K562 (cell line): ENCODE data around the gene ECE2. TPM values are rescaled to one million over a fixed set of nuclear protein-coding genes. Genes with fewer than 3 reads are reported as not detected.

Experiments used
- ATAC-seq: fragments of 200-7000 bp; cut with Tn5 transposase; 3 replicates; pipeline ENCODE4 v1.9.1; 2020; ENCODE audit warnings: moderate library complexity
- BruUV-seq: library from RNA; stranded (reverse); fragments of 400-500 nt; replicated peaks from 2 replicates; lab custom pipeline; 2021; lab: Mats Ljungman, UMichigan
- CTCF ChIA-PET: fragments of 300-600 bp; formaldehyde crosslinking; extraction: SDS; loops from one replicate; lab custom pipeline; 2021; ENCODE audit warnings: low intra/inter-chr PET ratio; lab: Yijun Ruan, JAX
- POLR2A ChIA-PET: fragments of 300-600, 350-650 bp; sonication (Branson Sonifier 250); formaldehyde crosslinking; extraction: SDS; loops from one replicate; lab custom pipeline; 2021; ENCODE audit warnings: antibody characterized with exemption, inconsistent platforms; lab: Yijun Ruan, JAX
- DNase-seq, 4 experiments: peaks; one replicate each; pipeline versions ENCODE4 v3.0.0 to v3.0.0-alpha.2; 2011 to 2018; ENCODE audit warnings: low spot score in 3 of 4, mixed read lengths in 3 of 4; ENCODE audit errors: extremely low read depth in 1 of 4
- FAIRE-seq: peaks from 2 replicates; lab custom pipeline; 2011; peaks lifted over from hg19 to GRCh38; lab: Jason Lieb, UNC
- H2AFZ ChIP-seq: 2 replicates; pipeline ENCODE4 v1.6.0; 2011; ENCODE audit warnings: low read depth, low read length, control low read depth, inconsistent platforms
- H3K27ac ChIP-seq: fragments of 200-600 bp; 3 replicates; pipeline ENCODE4 v1.8.0; 2011; ENCODE audit warnings: low read depth, mild to moderate bottlenecking, control low read depth, inconsistent platforms, low read length, moderate library complexity, mixed read lengths; ENCODE audit errors: extremely low read depth
- H3K27me3 ChIP-seq, 2 experiments: fragments of 300-600 bp in 1 of 2; 2 replicates in 1 of 2; 3 replicates in 1 of 2; pipeline versions ENCODE4 v1.6.0 to v1.8.0; 2011; ENCODE audit warnings: inconsistent platforms in 2 of 2, low read length in 2 of 2, mild to moderate bottlenecking in 1 of 2, mixed read lengths in 1 of 2, moderate library complexity in 1 of 2; ENCODE audit not compliant: control insufficient read depth in 2 of 2, insufficient read depth in 2 of 2
- H3K36me3 ChIP-seq: fragments of 300-600 bp; 3 replicates; pipeline ENCODE4 v1.8.0; 2011; ENCODE audit warnings: mild to moderate bottlenecking, low read length, inconsistent platforms; ENCODE audit not compliant: control insufficient read depth, insufficient read depth
- H3K4me1 ChIP-seq, 2 experiments: fragments of 200-600 bp in 1 of 2; replicated peaks in 1 of 2; 2 replicates in 1 of 2; 3 replicates in 1 of 2; pipeline versions ENCODE4 v1.5.1 to v1.8.0; 2011; ENCODE audit warnings: inconsistent platforms in 2 of 2, low read length in 2 of 2, mild to moderate bottlenecking in 1 of 2, mixed read lengths in 1 of 2, moderate library complexity in 1 of 2; ENCODE audit not compliant: control insufficient read depth in 2 of 2, insufficient read depth in 2 of 2
- H3K4me2 ChIP-seq: 2 replicates; pipeline ENCODE4 v1.6.1; 2011; ENCODE audit warnings: low read length, control low read depth, inconsistent platforms, mixed read lengths; ENCODE audit not compliant: insufficient read depth
- H3K4me3 ChIP-seq: fragments of 200-600 bp; sonication (generic), shearing (Covaris generic); 2 replicates; pipeline ENCODE4 v1.5.1; 2016; ENCODE audit warnings: control low read depth, inconsistent platforms
- H3K79me2 ChIP-seq: fragments of 200-600 bp; 3 replicates; pipeline ENCODE4 v1.8.0; 2011; ENCODE audit warnings: low read length, inconsistent platforms; ENCODE audit not compliant: control insufficient read depth, insufficient read depth
- H3K9ac ChIP-seq, 2 experiments: 2 replicates each; pipeline versions ENCODE4 v1.6.0 to v1.6.1; 2011; ENCODE audit warnings: low read depth in 2 of 2, low read length in 2 of 2, control low read depth in 1 of 2, inconsistent platforms in 1 of 2, mild to moderate bottlenecking in 1 of 2, mixed read lengths in 1 of 2; ENCODE audit not compliant: insufficient read depth in 1 of 2
- H3K9me1 ChIP-seq: one replicate; pipeline ENCODE4 v1.6.0; 2011; ENCODE audit warnings: inconsistent platforms, mild to moderate bottlenecking, low read length, moderate library complexity; ENCODE audit not compliant: control insufficient read depth, insufficient read depth
- H3K9me3 ChIP-seq: replicated peaks from 2 replicates; pipeline ENCODE4 v1.5.1; 2011; ENCODE audit warnings: low read depth, low read length, inconsistent platforms; ENCODE audit not compliant: control insufficient read depth, insufficient read depth
- H4K20me1 ChIP-seq: replicated peaks from 2 replicates; pipeline ENCODE4 v1.6.1; 2011; ENCODE audit warnings: low read length, inconsistent platforms, mixed read lengths; ENCODE audit not compliant: control insufficient read depth, insufficient read depth
- HIVEP1 ChIP-seq: fragments of 250-450 bp; sonication (Bioruptor Pico); IDR thresholded peaks from 2 replicates; pipeline ENCODE4 v1.4.0; 2020; ENCODE audit warnings: mild to moderate bottlenecking
- MED1 ChIP-seq: sonication (generic); formaldehyde crosslinking; IDR thresholded peaks from 2 replicates; pipeline ENCODE4 v1.8.1; 2023; ENCODE audit warnings: missing genetic modification reagents, borderline replicate concordance
- TBL1XR1 ChIP-seq, 2 experiments: IDR thresholded peaks; 2 replicates each; pipeline ENCODE4 v1.6.1; 2012; ENCODE audit warnings: improper control_type of control experiment in 2 of 2, low read length in 2 of 2, mild to moderate bottlenecking in 1 of 2
- ZNF23 ChIP-seq: fragments of 250-450 bp; sonication (Bioruptor Pico); IDR thresholded peaks from 2 replicates; pipeline ENCODE4 v1.4.0; 2020; ENCODE audit warnings: mild to moderate bottlenecking
- ZNF347 ChIP-seq: fragments of 450-650 bp; formaldehyde crosslinking; IDR thresholded peaks from 2 replicates; pipeline ENCODE4 v1.4.0; 2020; ENCODE audit warnings: low read depth, mild to moderate bottlenecking, moderate library complexity
- ZNF584 ChIP-seq: fragments of 200-800 bp; sonication (Bioruptor generic); IDR thresholded peaks from 2 replicates; pipeline ENCODE4 v1.6.1; 2016; ENCODE audit warnings: low read depth, mild to moderate bottlenecking, missing genetic modification characterization, missing compliant biosample characterization
- WGBS: fragments of 100-300 bp; shearing (Covaris generic); methylation state at CpG from one replicate; pipeline ENCODE4 v1.1.6; 2016; ENCODE audit warnings: low coverage, mixed read lengths; ENCODE audit not compliant: insufficient coverage; ENCODE audit errors: missing lambda C conversion rate; 5-methylcytosine and 5-hydroxymethylcytosine counted together
- in situ Hi-C: fragments of 300-500 bp; cut with MboI; formaldehyde crosslinking; loops from 4 replicates; pipeline ENCODE4 v1.15.0; 2018; ENCODE audit warnings: inconsistent platforms, mixed read lengths
- intact Hi-C: fragments of 100-400 bp; cut with micrococcal nuclease; formaldehyde crosslinking; loops from 2 replicates; pipeline ENCODE4 v1.14.2; 2022
- polyA plus RNA-seq, 8 experiments: library from polyadenylated mRNA; depleted of rRNA in 4 of 8; stranded (reverse) in 5 of 8; unstranded in 3 of 8; fragments of >200 nt; fragmentation: Nextera tagmentation in 2 of 8; fragmentation: Illumina TruSeq in 1 of 8; extraction: Ambion mirVana in 2 of 8; extraction: Trizol in 1 of 8; gene quantifications; 2 replicates each; pipeline versions ENCODE4 v1.2.1 to v1.2.3, GENCODE V29; 2011 to 2014; ENCODE audit warnings: inconsistent platforms in 1 of 8, missing spikeins in 1 of 8
- total RNA-seq, 7 experiments: library from RNA; depleted of rRNA in 6 of 7; stranded (reverse); fragments of >200 nt in 6 of 7; fragmentation: Illumina TruSeq in 2 of 7; extraction: Trizol in 2 of 7; gene quantifications; 2 replicates each; pipeline versions ENCODE4 v1.2.1 to v1.2.3, GENCODE V29; 2011 to 2021; ENCODE audit warnings: low replicate concordance in 1 of 7
- TF ChIP-seq, protein P1 (sequence below), 2 experiments: fragments of 150-350 bp in 1 of 2; IDR thresholded peaks; 2 replicates each; pipeline ENCODE4 v1.6.1; 2012 to 2016; ENCODE audit warnings: low read depth in 2 of 2, low read length in 2 of 2, mild to moderate bottlenecking in 1 of 2, moderate library complexity in 1 of 2
- TF ChIP-seq, protein P2 (sequence below): fragments of 250-450 bp; sonication (Bioruptor Pico); IDR thresholded peaks from 2 replicates; pipeline ENCODE4 v1.4.0; 2020

ECE2 gene
- total and polyA plus RNA-seq, 9 of the 15 experiments (the other 6 are each of a cell fraction or from before 2014, with no cell fraction given): not detected

DNA sequence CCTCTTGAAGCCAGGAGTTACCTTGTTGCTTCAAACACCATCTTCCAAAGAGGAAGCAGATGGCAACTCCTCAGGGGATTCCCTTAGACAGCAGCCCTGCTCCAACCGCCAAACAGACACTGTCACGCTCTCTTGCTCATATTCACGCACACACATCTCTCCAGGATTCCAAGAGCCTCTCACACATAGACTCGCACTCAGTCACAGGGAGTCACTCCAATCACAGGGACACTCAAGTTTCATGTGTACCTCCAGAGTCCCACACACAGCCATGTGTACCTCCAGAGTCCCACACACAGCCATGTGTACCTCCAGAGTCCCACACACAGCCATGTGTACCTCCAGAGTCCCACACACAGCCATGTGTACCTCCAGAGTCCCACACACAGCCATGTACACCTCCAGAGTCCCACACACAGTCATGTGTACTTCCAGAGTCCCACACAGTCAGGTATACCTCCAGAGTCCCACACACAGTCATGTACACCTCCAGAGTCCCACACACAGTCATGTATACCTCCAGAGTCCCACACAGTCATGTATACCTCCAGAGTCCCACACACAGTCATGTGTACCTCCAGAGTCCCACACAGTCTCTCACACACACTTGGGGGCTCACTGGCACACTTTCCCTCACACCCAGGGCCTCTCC, 40.3 kb upstream of the ECE2 start (continued):
- TF ChIP-seq, protein P1, sequence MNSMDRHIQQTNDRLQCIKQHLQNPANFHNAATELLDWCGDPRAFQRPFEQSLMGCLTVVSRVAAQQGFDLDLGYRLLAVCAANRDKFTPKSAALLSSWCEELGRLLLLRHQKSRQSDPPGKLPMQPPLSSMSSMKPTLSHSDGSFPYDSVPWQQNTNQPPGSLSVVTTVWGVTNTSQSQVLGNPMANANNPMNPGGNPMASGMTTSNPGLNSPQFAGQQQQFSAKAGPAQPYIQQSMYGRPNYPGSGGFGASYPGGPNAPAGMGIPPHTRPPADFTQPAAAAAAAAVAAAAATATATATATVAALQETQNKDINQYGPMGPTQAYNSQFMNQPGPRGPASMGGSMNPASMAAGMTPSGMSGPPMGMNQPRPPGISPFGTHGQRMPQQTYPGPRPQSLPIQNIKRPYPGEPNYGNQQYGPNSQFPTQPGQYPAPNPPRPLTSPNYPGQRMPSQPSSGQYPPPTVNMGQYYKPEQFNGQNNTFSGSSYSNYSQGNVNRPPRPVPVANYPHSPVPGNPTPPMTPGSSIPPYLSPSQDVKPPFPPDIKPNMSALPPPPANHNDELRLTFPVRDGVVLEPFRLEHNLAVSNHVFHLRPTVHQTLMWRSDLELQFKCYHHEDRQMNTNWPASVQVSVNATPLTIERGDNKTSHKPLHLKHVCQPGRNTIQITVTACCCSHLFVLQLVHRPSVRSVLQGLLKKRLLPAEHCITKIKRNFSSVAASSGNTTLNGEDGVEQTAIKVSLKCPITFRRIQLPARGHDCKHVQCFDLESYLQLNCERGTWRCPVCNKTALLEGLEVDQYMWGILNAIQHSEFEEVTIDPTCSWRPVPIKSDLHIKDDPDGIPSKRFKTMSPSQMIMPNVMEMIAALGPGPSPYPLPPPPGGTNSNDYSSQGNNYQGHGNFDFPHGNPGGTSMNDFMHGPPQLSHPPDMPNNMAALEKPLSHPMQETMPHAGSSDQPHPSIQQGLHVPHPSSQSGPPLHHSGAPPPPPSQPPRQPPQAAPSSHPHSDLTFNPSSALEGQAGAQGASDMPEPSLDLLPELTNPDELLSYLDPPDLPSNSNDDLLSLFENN (IDR thresholded peaks at IDR 0.05; ENCODE audit: low read depth in 2 of 2, low read length in 2 of 2): no peak
- TF ChIP-seq, all 486 proteins: peak for 0

- no peaks in the 10 kb centered on the region for H3K9me1 ChIP-seq
- peak; percentile 11; the same call in 1 of the 3 replicates for ATAC-seq
- no peaks in the 10 kb centered on the region for H3K36me3 ChIP-seq
- peaks cover 21 to 45% of the 10 kb centered on the region in 2 experiments for H3K27me3 ChIP-seq
- POLR2A ChIA-PET: interaction anchor here (0.7 kb wide), 1 partner anchor 423 kb away, joined by 3 read pairs; no protein-coding TSS in a partner anchor
- CTCF ChIA-PET: no interaction called here
- WGBS: 8% methylated on average over 12 of the region's 14 CpGs
- DNase-seq: no peak
- H3K9ac ChIP-seq: 0 out of 4 replicates have a peak overlapping the region, but pooled peaks of 1 of the 2 experiments have one; percentile 30
- peaks cover 14% of the 10 kb centered on the region; the same call in 1 of the 2 replicates for H4K20me1 ChIP-seq
- no peaks in the 10 kb centered on the region for H3K79me2 ChIP-seq
- no peak overlapping the region for H3K4me3 ChIP-seq
- TF ChIP-seq HIVEP1 (CRISPR knock-in tag): no peak
- TF ChIP-seq, protein P2, sequence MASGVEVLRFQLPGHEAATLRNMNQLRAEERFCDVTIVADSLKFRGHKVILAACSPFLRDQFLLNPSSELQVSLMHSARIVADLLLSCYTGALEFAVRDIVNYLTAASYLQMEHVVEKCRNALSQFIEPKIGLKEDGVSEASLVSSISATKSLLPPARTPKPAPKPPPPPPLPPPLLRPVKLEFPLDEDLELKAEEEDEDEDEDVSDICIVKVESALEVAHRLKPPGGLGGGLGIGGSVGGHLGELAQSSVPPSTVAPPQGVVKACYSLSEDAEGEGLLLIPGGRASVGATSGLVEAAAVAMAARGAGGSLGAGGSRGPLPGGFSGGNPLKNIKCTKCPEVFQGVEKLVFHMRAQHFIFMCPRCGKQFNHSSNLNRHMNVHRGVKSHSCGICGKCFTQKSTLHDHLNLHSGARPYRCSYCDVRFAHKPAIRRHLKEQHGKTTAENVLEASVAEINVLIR (CRISPR knock-in tag): no peak
- TF ChIP-seq ZNF347 (CRISPR knock-in tag): no peak
- TF ChIP-seq TBL1XR1 (IDR thresholded peaks at IDR 0.05; ENCODE audit: low read length in 2 of 2): no peak
- TF ChIP-seq MED1 (CRISPR knock-in tag): no peak
- no peak for TF ChIP-seq ZNF23 (CRISPR knock-in tag)
- no peak for TF ChIP-seq ZNF584 (CRISPR knock-in tag)
- BruUV-seq: no TSS peak
- H3K4me2 ChIP-seq: no peak overlapping the region
- no peak overlapping the region for H3K27ac ChIP-seq
- H2AFZ ChIP-seq: no peak overlapping the region
- intact Hi-C loops (no loop called here), in situ Hi-C loops (no loop called here)
- FAIRE-seq: no peak
- H3K4me1 ChIP-seq: peaks cover 0 to 23% of the 10 kb centered on the region in 2 experiments; a peak in 2 of 5 replicates
- no peaks in the 10 kb centered on the region for H3K9me3 ChIP-seq
Measured at GRCh38 chr3:184236033-184236410, 39.8 kb upstream of the ECE2 start.
